ENCODE measurements around the gene RFPL4A. TPM values are rescaled to one million over a fixed set of nuclear protein-coding genes. Genes with fewer than 3 reads are reported as not detected.

Gene RFPL4A
- total RNA-seq, 1 experiment from 2014 or later = not detected

GRCh38 chr19:55716531-55716930 lies 42.4 kb upstream of the RFPL4A start:
- no peaks in the 10 kb centered on the region for H4K20me1 ChIP-seq (ENCODE audit: control insufficient read depth, insufficient read depth, insufficient read length)
- peaks cover 14% of the 10 kb centered on the region for H3K27me3 Mint-ChIP-seq (ENCODE audit: low read depth)
- no peak overlapping the region for H4K91ac ChIP-seq (ENCODE audit: insufficient read length, low read depth, low read length)
- H3K56ac ChIP-seq (ENCODE audit: insufficient read length, low read depth, low read length) = no peak overlapping the region
- no peak overlapping the region for H2AK5ac ChIP-seq (ENCODE audit: insufficient read length, low read length)
- H2BK15ac ChIP-seq (ENCODE audit: low read depth, low read length) = no peak overlapping the region
- H3K9ac ChIP-seq (ENCODE audit: extremely low read depth, insufficient read length, low read length) = no peak overlapping the region
- no peak overlapping the region for H4K5ac ChIP-seq (ENCODE audit: insufficient read length, low read depth, low read length)
- H3K14ac ChIP-seq (ENCODE audit: insufficient read depth, low read length) = no peak overlapping the region
- no peaks in the 10 kb centered on the region for H3K4me1 ChIP-seq (ENCODE audit: insufficient read depth, low read length)
- no peak overlapping the region for H2BK20ac ChIP-seq (ENCODE audit: low read depth, low read length, poor library complexity, severe bottlenecking)
- H3K9me3 ChIP-seq (ENCODE audit: control insufficient read depth, low read depth, low read length) = peaks cover 84% of the 10 kb centered on the region
- H3K23ac ChIP-seq (ENCODE audit: insufficient read length, low read depth, low read length) = no peak overlapping the region
- H4K8ac ChIP-seq (replicated peaks; ENCODE audit: insufficient read length, low read depth, low read length) = no peak overlapping the region
- H3K18ac ChIP-seq (ENCODE audit: insufficient read length, low read depth, low read length) = no peak overlapping the region
- H3K4ac ChIP-seq (ENCODE audit: low read depth, low read length) = no peak overlapping the region
- no peak for TF ChIP-seq CTCF (conservative IDR thresholded peaks at IDR 0.05)
- no peaks in the 10 kb centered on the region for H3K79me1 ChIP-seq (ENCODE audit: insufficient read depth, low read depth, low read length, poor library complexity, severe bottlenecking)
- H3K36me3 Mint-ChIP-seq (ENCODE audit: insufficient read depth in 1 of 3, low read depth in 3 of 3) = peaks cover 17 to 39% (median 22%) of the 10 kb centered on the region in 3 experiments
- H3K4me3 Mint-ChIP-seq = no peak overlapping the region
- no peak overlapping the region for H2AFZ ChIP-seq (ENCODE audit: low read length)
- peaks cover 89 to 94% of the 10 kb centered on the region in 2 experiments for H3K9me3 Mint-ChIP-seq
- no peak overlapping the region for H2BK5ac ChIP-seq (ENCODE audit: insufficient read length, low read length)
- H3K23me2 ChIP-seq (ENCODE audit: insufficient read length, low read depth, low read length, poor library complexity, severe bottlenecking) = no peaks in the 10 kb centered on the region
- no peak overlapping the region for H3T11ph ChIP-seq (ENCODE audit: low read length)
- no peak for DNase-seq
- no CpG with 5 or more reads among the region's 15 CpGs for WGBS (ENCODE audit: extremely low coverage, insufficient read length, low lambda C conversion rate)
- no peak overlapping the region for H2BK120ac ChIP-seq (ENCODE audit: low read depth, low read length, poor library complexity, severe bottlenecking)
- no peak overlapping the region for H3K4me2 ChIP-seq (ENCODE audit: insufficient read depth, insufficient read length, low read length)
- H2BK12ac ChIP-seq (ENCODE audit: insufficient read length, low read depth, low read length) = no peak overlapping the region
- no peaks in the 10 kb centered on the region for H3K79me2 ChIP-seq (ENCODE audit: insufficient read depth, low read length)
- H3K27ac ChIP-seq (ENCODE audit: insufficient read length, low read depth, low read length) = no peak overlapping the region
- H3K4me1 Mint-ChIP-seq = no peaks in the 10 kb centered on the region
- H3K27me3 ChIP-seq (ENCODE audit: insufficient read depth, low read length) = no peaks in the 10 kb centered on the region
- H3K27ac Mint-ChIP-seq = no peak overlapping the region

Data from H9 (cell line).